ENCODE results near the gene CBX8. TPM values are rescaled to one million over a fixed set of nuclear protein-coding genes. Genes with fewer than 3 reads are reported as not detected.

Gene CBX8
- total and polyA plus RNA-seq, 2 of the 13 experiments (the other 11 are each of a cell fraction or from before 2014, with no cell fraction given), result 0.34 to 12.6 TPM

DNA sequence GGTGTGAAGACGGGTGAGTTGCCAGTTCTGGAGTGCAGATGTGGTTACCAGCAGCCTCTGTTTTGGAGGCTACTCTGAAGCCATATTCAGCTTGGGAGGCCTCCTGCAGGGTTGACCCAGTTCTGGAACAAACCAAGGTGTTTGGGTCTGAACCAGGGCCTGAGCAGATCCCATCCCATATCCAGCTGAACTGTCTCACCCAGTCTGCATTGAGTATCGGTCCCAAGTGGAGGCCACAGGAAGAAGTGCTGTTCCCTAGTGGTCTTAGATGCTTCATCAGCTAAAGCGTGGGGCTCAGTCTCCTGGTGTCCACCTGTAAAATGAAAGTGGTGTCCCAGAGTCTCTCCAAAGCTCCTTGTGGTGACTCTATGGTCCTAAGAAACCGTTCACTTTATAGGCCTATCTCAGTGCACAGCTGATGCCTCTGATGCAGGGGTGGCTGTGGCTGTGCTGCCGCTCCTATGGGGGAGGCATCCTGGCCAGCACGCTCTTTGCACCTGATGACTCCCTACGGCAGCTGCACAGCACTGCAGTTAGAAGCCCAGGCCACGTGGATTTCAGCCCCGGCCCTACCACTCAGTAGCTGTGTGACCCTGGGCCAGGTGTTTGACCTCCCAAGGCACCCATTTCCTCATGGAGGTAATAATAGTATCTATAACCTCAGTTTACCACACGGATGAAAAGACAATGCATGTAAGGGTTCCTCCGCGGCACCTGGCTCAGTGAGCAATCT lies 21.3 kb upstream of the CBX8 start (continued):
- TF ChIP-seq AHDC1 (CRISPR knock-in tag; IDR thresholded peaks at IDR 0.05; ENCODE audit: borderline replicate concordance) (peak; percentile 40; the same call in 1 of the 2 replicates), MBD4 (IDR thresholded peaks at IDR 0.05; ENCODE audit: borderline replicate concordance, low read length) (no peak), CEBPG (CRISPR knock-in tag; IDR thresholded peaks at IDR 0.05) (no peak), RFX5 (IDR thresholded peaks at IDR 0.05; ENCODE audit: low read depth, low read length) (no peak), HNRNPK (IDR thresholded peaks at IDR 0.05; ENCODE audit: low read depth, low read length, poor library complexity, severe bottlenecking) (no peak), SMAD1 (CRISPR knock-in tag; IDR thresholded peaks at IDR 0.05; ENCODE audit: borderline replicate concordance, low read depth) (no peak), MLLT10 (CRISPR knock-in tag; IDR thresholded peaks at IDR 0.05) (no peak)
- TF ChIP-seq, protein P1, sequence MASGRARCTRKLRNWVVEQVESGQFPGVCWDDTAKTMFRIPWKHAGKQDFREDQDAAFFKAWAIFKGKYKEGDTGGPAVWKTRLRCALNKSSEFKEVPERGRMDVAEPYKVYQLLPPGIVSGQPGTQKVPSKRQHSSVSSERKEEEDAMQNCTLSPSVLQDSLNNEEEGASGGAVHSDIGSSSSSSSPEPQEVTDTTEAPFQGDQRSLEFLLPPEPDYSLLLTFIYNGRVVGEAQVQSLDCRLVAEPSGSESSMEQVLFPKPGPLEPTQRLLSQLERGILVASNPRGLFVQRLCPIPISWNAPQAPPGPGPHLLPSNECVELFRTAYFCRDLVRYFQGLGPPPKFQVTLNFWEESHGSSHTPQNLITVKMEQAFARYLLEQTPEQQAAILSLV (CRISPR knock-in tag; IDR thresholded peaks at IDR 0.05; ENCODE audit: borderline replicate concordance), result no peak
- TF ChIP-seq, protein P2, sequence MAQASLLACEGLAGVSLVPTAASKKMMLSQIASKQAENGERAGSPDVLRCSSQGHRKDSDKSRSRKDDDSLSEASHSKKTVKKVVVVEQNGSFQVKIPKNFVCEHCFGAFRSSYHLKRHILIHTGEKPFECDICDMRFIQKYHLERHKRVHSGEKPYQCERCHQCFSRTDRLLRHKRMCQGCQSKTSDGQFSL (CRISPR knock-in tag; IDR thresholded peaks at IDR 0.05), result no peak

Data from HepG2 (cell line).